Activated CD4-positive, alpha-beta T cell treated with anti-CD3 and anti-CD28 coated beads for 36 hours (primary cell): ENCODE measurements around the gene MYO1E. TPM values are rescaled to one million over a fixed set of nuclear protein-coding genes. Genes with fewer than 3 reads are reported as not detected.
"Not testable (repeated sequence)": the region's sequence is repeated elsewhere in the genome, so short reads cannot be mapped to it uniquely, and the experiment has no call there.

Experiments used
- ATAC-seq: fragments of 200-7000 bp; cut with Tn5 transposase; one replicate; pipeline ENCODE4 v1.10.0; 2021; ENCODE audit warnings: mild to moderate bottlenecking, moderate library complexity
- CTCF ChIA-PET: fragments of 350-600 bp; sonication (Branson Sonifier 250); formaldehyde crosslinking; loops from one replicate; lab custom pipeline; 2021; ENCODE audit warnings: antibody characterized with exemption; lab: Charles Lee
- POLR2A ChIA-PET: fragments of 350-600 bp; sonication (Branson Sonifier 250); formaldehyde crosslinking; loops from one replicate; lab custom pipeline; 2021; ENCODE audit warnings: antibody characterized with exemption, inconsistent platforms; lab: Charles Lee
- DNase-seq: peaks from one replicate; pipeline ENCODE4 v3.0.0-alpha.2; 2020
- H3K27ac Mint-ChIP-seq: one replicate; pipeline ENCODE4 v1.8.0; 2021; ENCODE audit warnings: mixed read lengths
- H3K27me3 Mint-ChIP-seq: one replicate; pipeline ENCODE4 v1.8.0; 2021; ENCODE audit warnings: mixed read lengths
- H3K36me3 Mint-ChIP-seq: one replicate; pipeline ENCODE4 v1.8.0; 2021; ENCODE audit warnings: low read depth, mixed read lengths
- H3K4me1 Mint-ChIP-seq: one replicate; pipeline ENCODE4 v1.8.0; 2021; ENCODE audit warnings: mixed read lengths
- H3K4me3 Mint-ChIP-seq: one replicate; pipeline ENCODE4 v1.8.0; 2021; ENCODE audit warnings: mild to moderate bottlenecking, moderate library complexity, mixed read lengths
- H3K9me3 Mint-ChIP-seq: one replicate; pipeline ENCODE4 v1.8.0; 2021; ENCODE audit warnings: low read depth, mixed read lengths
- intact Hi-C, 2 experiments: fragments of 100-400 bp; cut with DNase I in 1 of 2; cut with micrococcal nuclease in 1 of 2; formaldehyde crosslinking; loops; one replicate each; pipeline versions ENCODE4 v1.14.2 to v1.15.1; 2022 to 2024; cut with DNase I, micrococcal nuclease
- total RNA-seq, 2 experiments: library from RNA; stranded (reverse); gene quantifications; one replicate each; pipeline ENCODE4 v1.2.3, GENCODE V29; 2021

Gene MYO1E
- total RNA-seq, 2 experiments from 2014 or later, result 8.0 to 12.6 TPM

DNA sequence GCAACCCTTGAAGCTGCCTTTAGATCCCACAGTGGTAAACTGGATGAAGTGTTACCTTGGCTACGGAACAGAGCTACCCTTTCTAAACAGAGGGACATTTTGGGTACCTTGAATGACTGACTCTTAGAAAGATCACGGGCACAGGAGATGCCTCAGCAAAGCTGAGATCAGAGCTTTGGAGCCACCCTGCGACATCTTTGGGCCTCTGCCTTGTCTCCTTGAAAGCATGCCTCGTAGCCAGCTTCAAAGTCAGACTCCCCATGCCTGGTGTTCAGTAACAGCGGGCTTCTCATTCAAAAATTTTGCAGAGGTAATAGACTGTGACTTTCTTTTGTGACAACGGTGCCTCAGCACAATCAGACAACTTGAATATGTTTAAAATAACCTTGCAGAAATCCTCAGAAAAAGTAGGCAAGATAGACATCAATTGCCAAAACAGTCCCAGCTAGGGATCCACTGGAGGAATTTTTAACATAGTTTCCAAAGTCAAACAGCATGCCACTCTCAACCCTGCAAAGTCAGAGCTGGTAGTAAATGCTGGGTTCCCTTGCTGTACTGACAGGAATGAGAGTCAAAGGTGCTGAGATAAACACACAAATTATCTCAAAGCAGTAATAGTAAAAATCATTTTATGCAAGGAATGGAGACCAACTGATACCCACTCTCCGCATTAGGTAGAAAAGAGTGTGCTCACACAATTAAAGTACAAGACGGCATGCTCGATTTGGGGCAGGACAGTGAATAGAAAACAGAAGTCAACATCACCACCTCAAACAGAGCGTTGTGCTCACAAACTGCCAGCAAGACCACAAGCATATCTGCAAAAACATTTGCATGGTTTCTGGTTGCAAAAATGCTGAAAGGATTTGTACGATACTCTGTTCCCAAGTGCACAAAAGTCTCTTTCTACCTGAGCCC, 82.1 kb downstream of the MYO1E start:
- H3K4me3 Mint-ChIP-seq, result no peak overlapping the region
- no peak overlapping the region for H3K27ac Mint-ChIP-seq
- H3K4me1 Mint-ChIP-seq, result no peaks in the 10 kb centered on the region
- intact Hi-C loops, result no loop called here
- ChIA-PET POLR2A (no interaction called here), CTCF (interaction anchor here (0.7 to 1.2 kb wide), 2 partner anchors 25 to 31 kb away, joined by 4 read pairs; no protein-coding TSS in a partner anchor)
- ATAC-seq (no peak), DNase-seq (no peak)
- no peaks in the 10 kb centered on the region for H3K27me3 Mint-ChIP-seq
- no peaks in the 10 kb centered on the region for H3K36me3 Mint-ChIP-seq
- H3K9me3 Mint-ChIP-seq, result no peaks in the 10 kb centered on the region

DNA sequence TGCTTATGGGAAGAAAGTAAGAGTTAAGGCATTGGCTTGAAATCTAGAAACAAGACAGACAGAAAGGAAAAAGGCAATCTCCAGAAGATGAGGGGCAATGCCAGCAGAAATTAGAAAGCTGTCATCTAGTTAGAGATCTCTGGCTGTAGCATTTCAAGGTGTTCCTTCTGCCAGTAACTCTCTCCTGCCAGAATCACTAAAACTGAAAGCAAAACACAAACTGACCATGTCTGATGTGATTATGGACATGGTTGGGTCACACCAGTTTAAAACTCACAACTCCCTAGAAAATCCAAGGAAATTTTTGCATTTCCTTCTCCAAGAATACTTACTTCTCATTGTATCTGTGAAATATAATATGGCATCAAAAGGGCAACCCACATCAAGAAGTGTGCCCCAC, 83.1 kb downstream of the MYO1E start:
- no peaks in the 10 kb centered on the region for H3K4me1 Mint-ChIP-seq
- intact Hi-C loops, result no loop called here
- H3K27me3 Mint-ChIP-seq, result no peaks in the 10 kb centered on the region
- ChIA-PET CTCF (interaction anchor here (0.6 kb wide), 1 partner anchor 1243 kb away, joined by 3 read pairs; no protein-coding TSS in a partner anchor), POLR2A (no interaction called here)
- no peak overlapping the region for H3K27ac Mint-ChIP-seq
- H3K9me3 Mint-ChIP-seq, result no peaks in the 10 kb centered on the region
- DNase-seq, result no peak
- no peaks in the 10 kb centered on the region for H3K36me3 Mint-ChIP-seq
- ATAC-seq, result no peak
- no peak overlapping the region for H3K4me3 Mint-ChIP-seq

DNA sequence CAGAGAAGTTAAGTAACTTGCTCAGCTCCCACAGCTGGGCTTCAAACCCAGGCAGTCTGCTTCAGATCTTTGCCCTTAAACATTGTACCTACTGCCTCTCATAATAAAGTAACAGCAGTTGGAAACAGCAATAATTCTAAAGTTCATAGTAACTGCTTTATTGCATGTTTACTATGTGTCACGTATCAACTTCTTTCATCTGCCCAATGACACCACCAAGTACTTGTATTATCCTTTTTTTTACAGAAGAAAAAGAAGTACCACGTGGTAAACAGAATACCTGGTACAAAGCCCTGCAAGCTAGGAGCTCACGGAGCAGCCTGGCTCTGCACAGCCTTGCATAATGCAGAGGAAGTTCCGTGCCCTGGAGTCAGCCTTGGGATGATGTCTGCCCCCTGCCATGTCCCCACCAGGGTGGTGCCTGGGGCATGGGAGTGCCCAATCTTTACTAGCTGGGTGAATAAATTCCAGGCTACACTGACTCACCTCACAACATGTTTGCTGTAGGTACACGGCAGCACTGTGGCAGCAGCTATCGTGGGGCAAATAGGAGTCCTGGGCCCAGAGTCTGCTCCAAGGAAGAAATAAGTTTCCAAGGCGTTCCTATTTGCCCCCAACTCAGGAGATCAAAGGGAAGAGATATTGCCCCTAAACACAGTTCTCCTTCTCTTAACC, 88.8 kb downstream of the MYO1E start:
- POLR2A ChIA-PET, result no interaction called here
- Mint-ChIP-seq H3K27ac (no peak overlapping the region), H3K4me1 (no peaks in the 10 kb centered on the region), H3K4me3 (no peak overlapping the region), H3K9me3 (no peaks in the 10 kb centered on the region), H3K36me3 (no peaks in the 10 kb centered on the region), H3K27me3 (no peaks in the 10 kb centered on the region)
- DNase-seq (no peak), ATAC-seq (no peak)
- CTCF ChIA-PET, result no interaction called here
- intact Hi-C loops, result no loop called here

DNA sequence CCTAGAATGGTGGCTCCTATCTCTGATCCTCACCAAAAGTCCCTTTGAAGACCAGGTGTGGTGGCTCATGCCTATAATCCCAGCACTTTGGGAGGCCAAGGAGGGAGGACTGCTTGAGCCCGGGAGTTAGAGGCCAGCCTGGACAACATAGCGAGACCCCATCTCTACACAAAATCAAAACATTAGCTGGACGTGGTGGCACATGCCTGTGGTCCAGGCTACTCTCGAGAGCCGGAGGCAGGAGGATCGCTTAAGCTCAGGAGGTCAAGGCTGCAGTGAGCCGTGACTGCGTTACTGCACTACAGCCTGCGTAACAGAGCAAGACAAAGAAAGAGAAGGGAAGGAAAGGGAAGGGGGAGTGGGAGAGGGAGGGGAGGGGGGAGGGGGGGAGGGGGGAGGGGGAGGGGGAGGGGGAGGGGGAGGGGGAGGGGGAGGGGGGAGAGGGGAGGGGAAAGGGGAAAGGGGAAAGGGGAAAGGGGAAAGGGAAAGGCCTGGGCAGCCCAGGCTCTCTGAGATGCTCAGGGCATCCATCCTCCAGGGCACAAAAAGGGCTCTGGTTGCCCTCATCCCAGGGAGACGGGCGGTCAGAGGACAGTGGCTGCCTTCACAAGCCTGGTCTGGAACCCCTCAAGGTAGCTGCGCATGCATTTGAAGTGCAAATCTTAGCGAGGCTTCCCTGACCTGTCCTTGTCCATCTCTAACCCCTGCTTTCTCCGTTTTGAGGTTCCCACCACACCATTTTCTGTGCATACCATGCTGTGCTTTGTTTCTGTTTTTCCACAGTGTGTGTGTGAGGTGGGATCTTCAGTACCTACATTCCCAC, 89.9 kb downstream of the MYO1E start:
- Mint-ChIP-seq H3K4me3 (no peak overlapping the region), H3K27ac (no peak overlapping the region), H3K36me3 (no peaks in the 10 kb centered on the region), H3K4me1 (no peaks in the 10 kb centered on the region), H3K27me3 (no peaks in the 10 kb centered on the region), H3K9me3 (no peaks in the 10 kb centered on the region)
- ChIA-PET CTCF (no interaction called here), POLR2A (no interaction called here)
- ATAC-seq (no peak), DNase-seq (no peak)
- intact Hi-C loops, result no loop called here

DNA sequence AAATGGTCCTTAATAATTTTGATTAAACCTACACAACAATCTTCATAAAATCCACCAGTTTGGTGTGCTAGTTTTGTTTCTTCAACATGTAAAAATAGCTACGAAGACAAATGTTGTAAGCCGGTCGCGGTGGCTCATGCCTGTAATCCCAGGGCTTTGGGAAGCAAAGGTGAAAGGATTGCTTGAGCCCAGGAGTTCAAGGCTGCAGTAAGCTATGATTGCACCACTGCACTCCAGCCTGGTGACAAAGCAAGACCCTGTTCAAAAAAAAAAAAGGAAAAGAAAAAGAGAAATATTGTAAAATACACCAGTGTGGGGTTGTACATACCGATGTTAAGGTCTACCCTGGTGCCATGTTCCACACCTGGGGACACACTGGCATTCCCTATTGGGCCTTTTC, 91.0 kb downstream of the MYO1E start:
- POLR2A ChIA-PET, result no interaction called here
- Mint-ChIP-seq H3K9me3 (no peaks in the 10 kb centered on the region), H3K36me3 (no peaks in the 10 kb centered on the region), H3K27me3 (no peaks in the 10 kb centered on the region), H3K4me1 (no peaks in the 10 kb centered on the region), H3K27ac (no peak overlapping the region), H3K4me3 (no peak overlapping the region)
- intact Hi-C loops, result no loop called here
- no peak for DNase-seq
- ATAC-seq, result no peak
- CTCF ChIA-PET, result no interaction called here

DNA sequence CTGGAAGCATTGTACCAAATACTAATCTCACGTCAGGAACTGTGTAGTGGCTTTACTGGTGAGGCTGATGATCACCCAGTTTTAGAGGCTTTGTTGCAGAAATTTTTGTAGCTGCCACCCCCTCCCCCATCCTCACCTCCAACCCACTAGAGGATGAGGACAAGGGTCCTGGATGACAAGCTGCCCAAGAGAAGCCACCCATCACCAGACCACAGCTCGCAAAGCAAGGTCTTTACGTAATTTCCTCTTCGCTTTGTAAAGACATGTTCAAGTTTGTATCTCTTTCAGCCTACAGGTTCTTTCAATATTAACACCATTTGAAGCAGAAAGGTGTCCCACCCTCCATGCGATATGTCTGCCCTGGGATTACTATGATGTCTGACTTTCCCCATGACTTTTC, 91.8 kb downstream of the MYO1E start:
- no peak overlapping the region for H3K27ac Mint-ChIP-seq
- ChIA-PET POLR2A (no interaction called here), CTCF (no interaction called here)
- H3K4me1 Mint-ChIP-seq, result no peaks in the 10 kb centered on the region
- intact Hi-C loops, result no loop called here
- H3K4me3 Mint-ChIP-seq, result no peak overlapping the region
- H3K36me3 Mint-ChIP-seq, result no peaks in the 10 kb centered on the region
- no peaks in the 10 kb centered on the region for H3K27me3 Mint-ChIP-seq
- ATAC-seq (no peak), DNase-seq (no peak)
- no peaks in the 10 kb centered on the region for H3K9me3 Mint-ChIP-seq

DNA sequence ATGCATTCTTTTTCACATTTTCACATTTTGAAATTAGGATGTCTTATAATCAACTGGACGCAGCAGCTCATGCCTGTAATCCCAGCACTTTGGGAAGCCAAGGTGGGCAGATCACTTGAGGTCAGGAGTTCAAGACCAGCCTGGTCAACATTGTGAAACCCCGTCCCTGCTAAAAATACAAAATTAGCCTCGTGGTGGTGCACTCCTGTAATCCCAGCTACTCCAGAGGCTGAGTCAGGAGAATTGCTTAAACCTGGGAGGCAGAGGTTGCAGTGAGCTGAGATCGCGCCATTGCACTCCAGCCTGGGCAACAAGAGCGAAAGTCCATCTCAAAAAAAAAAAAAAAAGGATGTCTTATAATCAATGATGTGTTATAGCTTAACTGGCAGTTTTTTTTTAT, 92.4 kb downstream of the MYO1E start:
- H3K4me1 Mint-ChIP-seq, H3K36me3 Mint-ChIP-seq, DNase-seq, CTCF ChIA-PET, POLR2A ChIA-PET, intact Hi-C loops, H3K27ac Mint-ChIP-seq, H3K27me3 Mint-ChIP-seq, ATAC-seq, H3K9me3 Mint-ChIP-seq, H3K4me3 Mint-ChIP-seq: not testable (repeated sequence)

DNA sequence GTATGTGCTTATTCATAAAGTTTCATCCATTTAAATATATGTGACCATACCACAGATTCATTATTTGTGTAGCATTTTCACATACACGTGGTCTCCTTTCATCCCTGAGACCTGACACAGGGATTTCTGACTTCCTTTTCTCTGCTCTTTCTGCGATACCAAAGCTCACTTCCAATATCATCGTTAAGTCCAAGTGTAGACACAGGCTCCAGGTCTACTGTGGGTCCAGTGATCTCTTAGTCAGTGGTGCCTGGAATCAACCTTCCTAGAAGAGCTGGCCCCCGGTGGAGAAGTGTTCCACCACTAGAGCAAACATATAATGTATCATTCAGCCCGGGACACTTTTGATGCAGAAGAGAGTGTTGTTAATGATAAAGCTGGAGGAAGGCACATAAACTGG, 93.6 kb downstream of the MYO1E start:
- Mint-ChIP-seq H3K4me1 (peaks cover 3% of the 10 kb centered on the region), H3K9me3 (no peaks in the 10 kb centered on the region), H3K27ac (no peak overlapping the region), H3K36me3 (no peaks in the 10 kb centered on the region), H3K27me3 (no peaks in the 10 kb centered on the region), H3K4me3 (no peak overlapping the region)
- ChIA-PET CTCF (no interaction called here), POLR2A (no interaction called here)
- DNase-seq (no peak), ATAC-seq (no peak)
- intact Hi-C loops, result no loop called here

DNA sequence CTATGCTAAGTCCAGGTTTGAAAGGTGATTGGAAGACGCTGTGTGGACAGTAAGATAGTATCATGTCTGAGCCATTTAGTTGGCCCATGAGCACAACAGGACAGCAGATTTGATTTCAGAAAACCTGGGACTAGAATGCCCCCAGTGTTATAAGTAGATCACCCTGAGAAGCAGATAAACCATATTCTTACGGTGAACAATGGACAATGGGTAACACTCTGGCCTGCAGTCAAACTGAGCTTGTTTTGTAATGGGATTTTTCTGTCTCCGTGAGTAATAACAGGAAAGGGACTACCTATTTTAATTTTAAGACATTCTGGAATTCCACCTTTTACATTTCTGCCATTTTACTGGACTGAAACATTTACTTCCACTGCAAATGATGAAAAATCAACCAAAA, 94.6 kb downstream of the MYO1E start:
- POLR2A ChIA-PET, result no interaction called here
- intact Hi-C loops, result no loop called here
- no peak overlapping the region for H3K27ac Mint-ChIP-seq
- H3K27me3 Mint-ChIP-seq, result peaks cover 2% of the 10 kb centered on the region
- peaks cover 3% of the 10 kb centered on the region for H3K4me1 Mint-ChIP-seq
- CTCF ChIA-PET, result no interaction called here
- no peak overlapping the region for H3K4me3 Mint-ChIP-seq
- DNase-seq (no peak), ATAC-seq (no peak)
- no peaks in the 10 kb centered on the region for H3K36me3 Mint-ChIP-seq
- no peaks in the 10 kb centered on the region for H3K9me3 Mint-ChIP-seq

DNA sequence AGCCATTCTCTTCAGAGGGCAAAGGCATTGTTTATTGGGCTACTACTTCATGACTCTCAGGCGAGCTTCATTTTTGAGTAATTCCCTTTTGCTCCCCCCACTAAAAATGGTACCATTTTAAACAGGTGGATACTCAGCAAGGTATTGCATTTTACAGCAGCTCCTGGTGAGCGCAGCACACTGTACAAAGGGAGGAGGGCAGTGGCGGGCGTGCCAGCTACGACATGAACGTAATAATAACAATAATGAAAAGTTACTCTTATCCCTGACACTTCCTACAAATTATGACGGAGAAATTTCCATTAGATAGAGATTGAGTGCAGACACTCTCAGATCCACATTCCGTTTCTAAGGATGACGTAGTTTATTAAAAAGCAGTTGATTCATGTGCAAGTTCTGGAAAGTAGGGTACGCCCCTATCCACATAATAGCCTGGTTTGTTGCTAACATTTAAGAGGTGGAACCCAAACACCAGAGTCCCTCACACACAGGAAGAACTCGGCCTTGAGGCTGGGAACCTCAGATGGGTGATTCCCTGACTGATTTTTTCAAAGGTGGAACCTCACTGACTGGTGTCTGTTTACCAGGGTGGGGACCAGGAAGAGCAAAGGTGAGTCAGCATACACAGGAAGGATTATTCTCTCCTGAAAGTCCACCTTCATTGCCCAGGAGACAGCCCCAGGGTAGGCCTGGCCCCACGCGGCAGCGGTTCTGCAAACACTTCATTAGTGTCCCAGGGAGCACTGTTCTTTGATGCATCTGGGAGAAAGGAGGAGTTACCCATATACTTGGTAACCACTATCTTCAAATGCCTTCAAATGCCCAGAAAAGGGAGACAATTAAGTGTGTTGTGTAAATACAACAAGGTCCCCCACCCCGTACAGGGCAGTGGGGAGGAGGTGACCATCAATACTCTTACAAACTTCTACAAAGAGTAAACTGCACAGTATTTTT, 96.2 kb downstream of the MYO1E start:
- intact Hi-C loops, result no loop called here
- no peaks in the 10 kb centered on the region for H3K36me3 Mint-ChIP-seq
- ATAC-seq, result no peak

More for the DNA sequence above, 96.2 kb downstream of the MYO1E start:
- H3K4me3 Mint-ChIP-seq, result no peak overlapping the region
- CTCF ChIA-PET, result no interaction called here
- DNase-seq, result no peak
- H3K27ac Mint-ChIP-seq, result no peak overlapping the region
- peaks cover 2% of the 10 kb centered on the region for H3K27me3 Mint-ChIP-seq
- POLR2A ChIA-PET, result no interaction called here
- H3K4me1 Mint-ChIP-seq, result peaks cover 3% of the 10 kb centered on the region
- no peaks in the 10 kb centered on the region for H3K9me3 Mint-ChIP-seq
